Activated CD8-positive, alpha-beta memory T cell treated with anti-CD3 and anti-CD28 coated beads, Interleukin-2, amount 50 U/mL, for 4 hours (primary cell): ENCODE measurements around the gene ATOSA.

ENCODE experiments used
- DNase-seq: peaks from one replicate; pipeline ENCODE4 v3.0.0-alpha.2; 2020

Gene ATOSA

DNA sequence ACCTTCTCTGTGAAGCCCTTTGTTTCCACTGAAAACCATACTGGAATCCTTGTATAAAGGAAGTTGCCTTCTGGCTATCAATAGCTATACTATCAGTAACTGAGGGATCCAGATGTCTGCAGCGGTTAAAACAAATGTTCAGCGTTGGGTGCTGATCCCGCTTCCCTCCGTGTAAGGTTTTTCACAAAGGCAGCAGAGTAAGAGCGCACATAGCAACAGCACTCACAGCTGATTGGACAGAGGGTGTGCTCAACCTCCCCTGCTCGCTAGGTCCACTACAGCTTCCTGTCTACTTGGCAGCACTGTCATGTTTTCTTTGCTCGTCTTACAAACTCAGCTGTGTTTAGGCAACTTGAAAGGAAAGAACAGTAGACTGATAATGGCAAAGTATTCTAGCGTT is 27.3 kb downstream of the ATOSA start:
- peak; percentile 22 for DNase-seq

DNA sequence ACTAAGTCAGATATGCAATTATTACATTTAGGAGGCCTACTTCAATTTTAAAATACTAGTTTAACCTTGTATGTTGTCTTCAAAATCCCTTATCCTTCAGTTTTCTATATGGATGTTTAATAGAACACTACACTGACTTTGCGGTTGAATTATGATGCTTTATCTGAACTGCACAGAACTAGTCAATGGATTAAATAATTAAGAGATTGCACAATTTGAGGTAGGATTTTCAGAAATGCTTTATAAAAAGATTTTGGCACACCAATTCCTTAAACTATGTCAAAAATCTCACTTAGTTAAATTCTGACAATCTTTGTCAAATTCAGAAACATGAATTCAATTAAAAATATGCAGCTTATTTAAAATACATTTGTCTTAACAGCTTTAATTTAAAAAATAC is 28.1 kb downstream of the ATOSA start:
- no peak for DNase-seq

DNA sequence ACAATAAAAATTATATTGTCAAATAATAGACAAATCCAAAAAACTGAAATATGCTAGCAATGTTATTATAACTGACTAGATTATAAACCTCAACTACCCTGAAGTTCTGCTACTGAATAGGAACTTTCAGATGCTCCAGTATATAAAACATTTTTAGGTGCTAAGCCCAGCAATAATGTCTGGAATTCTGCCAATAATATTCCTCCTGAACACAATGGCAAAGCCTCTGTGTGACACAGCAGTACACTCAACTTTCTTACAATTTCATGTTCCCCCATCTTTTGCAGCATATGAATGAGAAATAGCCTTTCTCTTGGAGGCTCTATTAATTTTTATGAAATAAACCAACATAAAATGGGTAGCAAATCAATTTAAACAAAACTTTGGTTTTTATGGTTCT is 29.5 kb downstream of the ATOSA start:
- no peak for DNase-seq

DNA sequence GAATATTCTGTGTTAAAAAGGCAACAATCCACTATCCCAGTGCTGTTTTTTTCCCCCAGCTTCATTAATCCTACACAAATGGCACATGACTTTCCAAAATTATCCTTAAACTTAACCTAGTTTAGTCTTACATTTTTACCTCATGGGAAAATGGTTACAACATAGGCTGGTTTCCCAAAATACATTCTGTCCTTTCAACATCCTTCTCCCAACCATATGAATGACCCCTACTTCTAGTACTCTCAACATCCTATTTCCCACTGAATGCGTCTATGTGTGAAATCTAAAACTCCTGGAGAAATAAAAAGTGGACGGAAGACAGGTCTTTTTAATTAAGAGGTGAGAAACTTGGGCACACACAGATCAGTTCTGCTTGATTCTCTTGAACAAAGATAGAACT is 33.3 kb downstream of the ATOSA start:
- no peak for DNase-seq

- no peak for DNase-seq
Measured at GRCh38 chr15:52642386-52643361, 36.5 kb downstream of the ATOSA start.

- no peak for DNase-seq
Measured at GRCh38 chr15:52636459-52636858, 42.7 kb downstream of the ATOSA start.

DNA sequence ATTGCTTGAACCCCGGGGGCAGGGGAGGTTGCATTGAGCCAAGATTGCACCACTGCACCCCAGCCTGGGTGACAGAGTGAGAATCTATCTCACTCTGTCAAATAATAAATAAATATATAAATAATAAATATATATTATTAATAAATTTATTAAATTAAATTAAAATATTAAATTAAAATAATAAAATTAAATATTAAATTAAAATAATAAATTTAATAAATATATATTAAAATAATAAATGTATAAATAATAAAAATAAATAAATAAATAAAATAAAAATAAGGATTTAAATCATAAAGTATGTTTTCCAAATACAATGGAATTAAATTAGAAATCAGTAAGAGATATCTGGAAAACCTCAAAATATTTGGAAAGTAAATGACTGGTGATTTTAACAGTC is 43.3 kb downstream of the ATOSA start:
- no peak for DNase-seq
